NCI-H526 (cell line): Measurements from ENCODE around the gene JOSD1.

Experiments used
- DNase-seq, 2 experiments: peaks; one replicate each; lab custom pipeline; 2025; lab: John Stamatoyannopoulos, UW

JOSD1 gene

DNA sequence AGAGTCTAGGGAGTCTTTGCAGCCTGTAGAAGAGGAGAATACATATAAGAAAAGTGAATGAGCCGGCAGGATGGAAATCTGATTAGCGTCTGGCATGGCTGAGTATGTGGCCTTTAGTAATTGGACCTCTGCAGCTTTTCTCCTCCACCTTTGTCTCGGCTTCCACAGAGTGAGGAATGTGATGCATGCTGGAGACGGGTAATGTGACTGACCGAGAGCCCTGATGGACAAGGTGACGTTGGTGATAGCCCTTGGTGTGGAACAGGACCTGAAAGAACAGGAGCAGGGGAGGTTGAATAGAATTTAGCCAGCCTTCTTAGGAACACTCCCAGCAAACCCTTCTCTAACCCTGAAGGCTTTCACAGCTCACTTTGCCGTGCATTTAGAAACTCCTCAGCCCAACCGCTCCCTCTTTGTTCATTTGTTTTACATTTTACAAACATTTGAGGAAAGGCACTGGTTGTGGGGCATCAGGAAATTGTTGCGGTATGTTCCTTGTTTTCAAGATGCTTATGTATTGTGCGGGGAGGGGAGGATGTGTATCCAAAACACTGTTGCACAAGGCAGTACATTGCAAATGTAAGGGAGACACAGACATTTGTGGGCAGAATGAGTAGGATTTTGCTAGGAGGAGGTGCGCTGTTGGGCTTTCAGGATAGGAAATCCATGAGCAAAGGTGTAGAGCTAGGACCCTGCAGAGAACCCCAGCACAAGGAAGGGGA lies 11.9 kb upstream of the JOSD1 start:
- no peak for DNase-seq

DNA sequence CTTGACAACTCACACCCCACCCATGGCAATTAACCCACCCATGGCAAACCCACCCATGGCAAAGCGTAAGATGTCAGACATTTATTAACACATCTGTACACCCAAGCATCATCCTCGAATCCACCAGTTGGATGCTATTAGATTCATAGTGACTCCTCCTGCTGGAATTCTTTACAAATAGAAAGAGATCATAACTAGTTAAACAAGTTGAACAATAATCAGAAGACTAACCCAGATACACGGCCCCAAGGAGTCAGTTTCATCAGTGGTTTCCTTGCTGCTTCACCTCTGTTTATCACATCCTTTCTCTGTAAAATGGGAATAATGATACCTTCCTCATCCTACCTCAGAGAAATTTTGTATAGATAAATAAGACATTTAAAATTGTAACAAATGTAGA lies 10.1 kb upstream of the JOSD1 start:
- no peak for DNase-seq

DNA sequence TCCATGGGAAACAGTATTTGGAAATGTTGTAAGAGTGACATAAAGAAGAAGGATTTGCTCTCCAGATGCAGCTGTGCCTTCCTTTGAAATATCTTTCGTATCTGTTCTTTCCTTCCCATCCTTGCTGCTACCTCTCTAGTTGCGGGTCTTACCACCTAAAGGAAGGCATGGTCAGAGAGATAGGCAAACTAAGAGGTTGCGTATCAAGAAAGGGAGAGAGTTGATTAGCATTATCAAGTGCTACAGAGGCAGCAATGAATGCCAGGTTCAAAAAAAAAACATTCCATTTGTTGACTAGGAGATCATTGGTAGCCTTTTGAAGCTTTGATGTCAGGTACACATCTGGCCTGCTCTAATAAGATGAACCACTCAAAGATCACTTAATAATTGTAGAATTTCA lies 9.6 kb upstream of the JOSD1 start:
- no peak for DNase-seq

DNA sequence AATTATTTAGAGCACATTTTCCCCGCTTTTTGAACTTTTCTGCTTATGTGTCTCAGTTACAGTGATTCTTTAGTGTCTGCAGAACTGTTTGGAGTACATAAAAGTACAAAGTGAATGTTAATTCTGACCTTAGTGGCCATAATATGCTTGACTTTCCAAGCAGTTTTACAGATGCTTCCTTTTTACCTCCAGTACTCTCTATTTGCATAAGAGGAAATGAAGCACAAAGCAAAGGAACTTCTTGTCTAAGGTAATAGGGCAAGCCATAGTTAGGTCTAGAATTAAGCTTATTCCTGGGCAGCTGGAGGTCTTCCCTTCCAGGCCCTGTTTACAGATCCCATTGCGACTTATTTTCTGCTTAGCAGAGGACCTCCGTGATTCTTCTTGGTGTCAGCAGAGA lies 8.6 kb upstream of the JOSD1 start:
- no peak for DNase-seq

DNA sequence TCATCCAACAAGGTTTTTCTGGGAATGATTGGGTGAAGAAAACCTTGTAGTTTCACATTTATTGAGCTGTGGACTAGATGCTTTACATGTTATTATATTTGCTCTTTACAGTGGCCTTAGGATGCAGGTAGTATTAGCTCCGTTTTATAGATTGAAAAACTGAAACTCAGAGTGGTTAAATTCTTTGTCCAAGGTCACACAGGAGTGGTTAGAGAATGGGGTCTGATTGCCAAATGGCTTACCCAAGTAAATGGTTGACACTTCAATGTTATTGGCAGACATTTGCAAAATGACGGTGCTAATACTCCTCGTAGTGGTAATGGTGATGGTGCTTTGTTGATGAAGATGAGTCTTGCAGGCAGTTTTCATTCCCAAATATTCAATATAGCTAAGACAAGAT lies 7.2 kb upstream of the JOSD1 start:
- no peak for DNase-seq

DNA sequence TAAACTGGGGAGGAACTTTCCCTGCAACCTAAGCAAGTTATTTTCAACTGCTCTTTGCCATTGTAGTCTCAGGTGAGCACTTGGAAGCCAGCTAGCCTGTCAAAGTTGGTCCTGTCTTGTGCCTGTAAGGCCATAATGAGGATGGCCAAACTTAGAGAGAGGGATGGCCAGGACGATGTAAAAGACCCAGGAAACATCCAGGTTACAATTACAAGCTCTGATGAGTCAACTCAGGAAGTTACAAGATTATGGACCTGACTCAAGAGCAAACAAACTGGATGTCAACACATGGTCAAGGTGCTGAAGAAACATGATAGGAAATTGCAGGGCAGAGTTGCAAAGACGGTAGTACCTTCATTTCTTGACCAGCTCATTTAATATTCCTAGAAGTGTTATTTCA lies 6.6 kb upstream of the JOSD1 start:
- no peak for DNase-seq

DNA sequence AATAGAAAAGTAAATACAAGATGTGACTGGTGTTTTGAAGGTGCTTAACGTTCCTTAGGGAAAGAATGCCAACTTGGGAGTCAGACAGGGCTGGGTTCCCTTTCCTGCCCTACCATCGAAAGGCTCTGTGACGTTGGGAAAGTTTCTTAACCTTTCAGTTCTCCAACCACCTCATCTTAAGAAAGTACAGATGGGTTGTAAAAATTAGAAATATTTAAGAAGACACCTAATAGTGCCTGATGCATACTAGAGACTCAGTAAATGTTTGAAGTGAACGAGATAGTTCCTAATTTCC lies 6.1 kb upstream of the JOSD1 start:
- no peak for DNase-seq

DNA sequence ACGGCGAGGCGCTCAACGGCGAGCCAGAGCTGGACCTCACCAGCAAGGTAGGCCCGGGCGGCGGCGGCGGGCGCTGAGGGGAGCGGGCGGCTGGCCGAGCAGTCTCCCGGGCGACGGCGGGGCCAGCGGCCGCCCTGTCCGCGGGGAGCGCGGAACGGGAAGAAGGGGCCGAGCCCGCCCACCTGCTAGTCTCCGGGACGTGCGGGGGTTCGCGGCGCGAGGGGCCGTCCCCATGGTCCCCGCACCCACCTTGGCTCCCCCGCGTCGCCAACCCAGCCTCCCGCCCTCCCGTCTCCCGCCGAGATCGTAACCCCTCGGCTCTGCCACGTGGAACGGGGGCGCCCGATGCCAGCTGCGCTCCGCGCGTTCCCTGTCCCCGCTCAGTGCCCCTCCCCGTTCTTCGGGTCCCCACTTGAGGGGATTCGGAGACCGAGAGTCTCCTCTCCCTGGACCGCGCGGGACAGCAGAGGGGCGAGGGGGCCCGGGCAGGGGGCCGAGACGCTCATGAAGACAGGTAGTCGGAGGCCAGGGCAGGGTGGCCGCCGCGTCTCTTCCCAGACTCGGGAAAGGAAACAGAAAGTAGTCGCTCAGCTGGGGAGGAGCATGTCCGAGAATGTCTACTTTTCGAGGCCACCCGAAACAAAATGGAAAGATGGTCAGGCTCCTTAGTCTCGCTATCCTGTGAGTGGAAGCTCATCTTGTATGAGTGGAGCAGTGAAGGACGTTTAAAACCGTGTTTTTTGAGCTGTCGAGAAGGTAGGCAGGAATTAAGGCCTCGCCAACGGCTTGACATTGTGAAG lies 5.6 kb upstream of the JOSD1 start:
- peak in 1 of 2 experiments; percentile 24 for DNase-seq

DNA sequence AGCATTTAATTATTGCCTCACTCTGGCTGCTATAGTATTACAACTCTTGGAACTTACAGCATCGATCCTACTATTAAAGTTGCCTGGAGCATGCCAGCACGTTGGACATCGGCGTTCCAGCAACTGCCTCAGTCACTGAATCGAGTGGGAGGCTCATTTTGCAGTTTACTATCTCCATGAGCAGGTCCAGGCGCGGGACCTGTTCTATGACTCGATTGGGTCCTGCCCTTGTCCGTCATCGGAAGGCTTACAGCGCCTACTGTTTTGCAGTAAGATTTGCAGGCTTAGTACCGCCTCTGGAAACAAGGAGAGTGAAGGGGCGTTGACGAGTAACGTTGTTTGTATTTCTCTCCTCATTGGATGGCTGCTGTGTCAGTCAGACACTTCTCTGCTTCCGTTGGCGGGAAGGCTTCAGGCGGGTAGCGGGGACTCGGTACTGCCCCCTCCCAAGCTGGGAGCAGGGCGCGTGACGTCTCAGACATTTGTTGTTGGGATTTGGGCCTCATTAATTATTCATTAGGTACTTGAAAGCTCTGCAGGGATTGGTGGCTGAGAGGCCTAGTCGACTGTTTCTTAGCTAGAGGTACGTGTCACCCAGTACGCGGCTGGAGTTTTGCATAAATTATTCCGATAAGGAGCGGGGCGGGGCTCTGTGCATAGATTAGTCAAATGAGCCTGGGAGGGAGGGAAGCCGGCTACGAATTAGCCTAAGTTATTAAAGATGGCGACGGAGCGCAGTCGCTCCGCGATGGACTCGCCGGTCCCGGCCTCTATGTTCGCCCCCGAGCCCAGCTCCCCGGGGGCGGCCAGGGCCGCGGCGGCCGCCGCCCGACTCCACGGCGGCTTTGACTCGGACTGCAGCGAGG lies 4.7 kb upstream of the JOSD1 start, which contains the start of gene GTPBP1:
GTPBP1 (plus strand) TSS at position 710 of the 866 bp plus-strand sequence; CDS start at position 722, 12 bp downstream.
- DNase-seq: peak; percentile 98 to 99

DNA sequence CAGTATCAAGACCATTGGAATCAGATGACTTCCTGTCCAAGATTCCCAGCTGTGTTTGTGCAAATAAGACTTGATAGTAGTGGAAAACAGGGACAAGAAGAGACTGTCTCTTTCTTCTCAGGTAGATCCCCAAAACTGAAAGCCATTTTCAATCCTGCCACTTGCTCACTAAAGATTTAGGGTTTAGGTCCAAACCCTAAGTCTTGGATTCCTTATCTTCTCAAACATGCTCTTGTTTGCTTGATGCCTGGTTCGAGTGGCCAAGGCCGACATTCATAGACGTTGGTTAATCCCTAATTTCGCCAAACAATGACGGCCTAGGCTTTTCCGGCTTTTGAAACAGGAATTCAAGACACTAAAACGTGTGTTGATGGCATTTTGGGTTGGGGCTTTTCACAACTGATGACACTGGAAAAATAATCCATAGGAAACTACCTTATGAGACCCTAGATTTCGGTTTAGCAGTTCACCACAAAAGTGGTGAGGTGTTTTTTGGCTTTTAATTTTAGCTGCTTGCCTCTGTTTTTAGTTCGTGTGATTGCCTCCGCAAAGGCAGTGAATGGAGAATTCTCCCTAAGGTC lies 4.0 kb upstream of the JOSD1 start:
- DNase-seq: no peak

DNA sequence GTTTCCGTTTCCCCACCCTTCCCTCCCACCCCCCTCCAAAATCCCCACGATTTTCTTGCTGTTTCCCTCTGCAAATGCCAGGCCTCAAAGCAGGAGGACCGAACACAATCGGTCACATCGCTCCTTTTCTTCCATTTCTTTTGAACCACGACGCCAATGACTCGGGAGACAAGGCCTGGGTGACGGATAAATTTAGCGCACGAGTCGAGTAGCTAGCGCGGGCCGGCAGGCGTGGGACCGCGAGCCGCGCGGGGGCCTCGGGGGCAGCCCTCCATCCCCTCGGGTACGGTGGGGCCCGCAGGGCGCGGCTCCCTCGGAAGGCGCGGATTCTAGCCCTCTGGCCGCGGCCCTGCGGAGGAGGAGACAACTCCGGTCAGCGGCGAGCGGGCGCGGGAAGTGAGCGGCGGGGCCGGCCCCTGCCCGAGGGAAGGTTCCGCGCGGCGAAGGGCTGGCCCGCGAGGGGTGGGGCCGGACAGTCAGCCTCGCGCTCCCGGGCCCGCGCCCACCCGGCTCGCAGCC lies 414 bp downstream of the JOSD1 start:
- no peak for DNase-seq

DNA sequence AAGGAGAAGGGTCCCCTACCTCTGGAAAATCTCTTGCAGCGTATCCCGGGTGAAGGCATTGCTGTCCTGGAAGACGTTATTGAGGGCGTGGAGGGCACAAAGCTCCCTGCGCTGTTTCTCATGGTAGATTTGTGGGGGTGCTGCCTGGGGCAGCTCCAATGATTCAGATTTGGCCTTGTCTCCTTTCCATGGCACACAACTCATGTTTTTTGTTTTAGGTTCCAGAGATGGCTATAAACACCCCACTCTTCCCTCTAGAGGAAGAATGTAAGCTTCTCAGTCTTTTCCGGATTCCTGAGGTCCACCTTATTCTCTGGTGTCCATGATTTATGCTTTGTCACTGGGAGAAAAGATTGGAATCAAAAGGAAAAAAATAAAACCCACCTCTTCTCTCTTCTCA lies 959 bp downstream of the JOSD1 start:
- no peak for DNase-seq

DNA sequence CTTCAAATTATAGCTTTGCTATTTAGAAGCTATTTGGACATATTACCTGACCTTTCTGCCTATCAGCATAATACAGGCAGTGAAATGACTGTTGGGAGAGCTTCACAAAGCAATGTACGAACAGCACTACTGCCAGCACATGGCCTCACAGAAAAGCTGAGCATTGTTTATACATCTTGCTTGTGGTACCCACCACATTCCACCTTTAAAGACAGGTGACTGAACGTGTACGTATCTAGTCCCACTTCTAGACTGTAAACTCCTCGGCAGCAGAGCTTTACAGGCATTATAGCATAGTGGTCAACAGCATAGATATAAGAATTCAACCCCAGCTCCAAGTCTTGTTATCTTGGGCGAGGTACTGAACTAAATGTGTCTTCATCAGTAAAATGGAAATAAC lies 1.6 kb downstream of the JOSD1 start:
- no peak for DNase-seq

DNA sequence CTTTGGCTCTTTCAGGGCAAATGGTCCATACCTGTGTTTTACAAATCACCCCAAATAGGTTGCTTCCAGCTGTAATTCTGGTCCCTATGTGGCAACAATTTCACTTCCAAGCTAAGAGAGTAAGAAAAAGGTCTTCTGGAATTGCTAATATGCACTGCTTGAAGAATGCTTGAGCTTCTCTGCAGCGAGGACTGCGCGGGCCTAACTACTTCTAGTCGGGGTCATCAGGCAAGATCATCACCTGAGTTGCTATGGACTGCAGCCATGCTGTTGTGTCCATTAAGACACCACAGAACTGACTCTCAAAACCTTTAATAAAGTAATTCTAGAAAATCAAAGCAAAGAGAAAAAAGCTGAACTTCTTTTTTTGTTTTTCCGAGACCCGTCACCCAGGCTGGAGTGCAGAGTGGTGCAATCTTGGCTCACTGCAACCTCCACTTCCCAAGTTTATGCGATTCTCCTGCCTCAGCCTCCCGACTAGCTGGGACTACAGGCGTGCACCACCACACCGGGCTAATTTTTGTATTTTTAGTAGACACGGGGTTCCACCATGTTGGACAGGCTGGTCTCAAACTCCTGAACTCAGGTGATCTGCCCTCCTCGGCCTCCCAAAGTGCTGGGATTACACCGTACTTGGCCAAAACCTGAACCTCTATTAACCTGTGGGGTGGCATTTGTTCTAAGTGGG lies 2.2 kb downstream of the JOSD1 start:
- no peak for DNase-seq

DNA sequence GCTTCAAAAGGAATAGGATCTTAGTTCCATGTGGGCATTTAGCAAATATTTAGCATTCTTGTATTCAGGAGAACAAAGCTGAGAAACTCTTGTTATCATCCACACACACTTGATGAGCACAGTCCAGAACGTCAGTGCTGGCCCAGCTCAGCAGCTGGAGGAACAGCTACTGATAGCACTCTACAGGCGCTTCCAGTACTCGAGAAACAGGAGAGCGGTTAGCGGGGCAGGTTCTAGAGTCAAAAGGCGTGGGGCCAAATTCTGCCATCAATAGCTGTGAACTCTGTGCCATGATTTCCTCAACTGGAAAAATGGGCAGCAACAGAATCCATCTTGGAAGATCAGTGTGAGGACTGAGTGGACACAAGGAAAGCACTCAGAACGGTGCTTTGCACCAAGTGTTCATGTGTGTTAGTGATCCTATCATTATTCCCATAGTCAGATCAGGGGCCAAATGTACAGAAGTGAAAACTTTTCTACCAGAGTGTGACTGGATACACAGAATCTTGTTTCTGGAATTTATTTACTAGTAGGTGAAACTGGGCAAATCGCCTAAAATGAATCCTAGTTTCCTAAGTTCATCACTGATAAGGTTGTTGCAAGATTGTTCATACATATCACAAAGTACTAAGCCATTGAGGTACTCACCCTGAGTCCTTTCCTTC lies 3.2 kb downstream of the JOSD1 start:
- DNase-seq: no peak

DNA sequence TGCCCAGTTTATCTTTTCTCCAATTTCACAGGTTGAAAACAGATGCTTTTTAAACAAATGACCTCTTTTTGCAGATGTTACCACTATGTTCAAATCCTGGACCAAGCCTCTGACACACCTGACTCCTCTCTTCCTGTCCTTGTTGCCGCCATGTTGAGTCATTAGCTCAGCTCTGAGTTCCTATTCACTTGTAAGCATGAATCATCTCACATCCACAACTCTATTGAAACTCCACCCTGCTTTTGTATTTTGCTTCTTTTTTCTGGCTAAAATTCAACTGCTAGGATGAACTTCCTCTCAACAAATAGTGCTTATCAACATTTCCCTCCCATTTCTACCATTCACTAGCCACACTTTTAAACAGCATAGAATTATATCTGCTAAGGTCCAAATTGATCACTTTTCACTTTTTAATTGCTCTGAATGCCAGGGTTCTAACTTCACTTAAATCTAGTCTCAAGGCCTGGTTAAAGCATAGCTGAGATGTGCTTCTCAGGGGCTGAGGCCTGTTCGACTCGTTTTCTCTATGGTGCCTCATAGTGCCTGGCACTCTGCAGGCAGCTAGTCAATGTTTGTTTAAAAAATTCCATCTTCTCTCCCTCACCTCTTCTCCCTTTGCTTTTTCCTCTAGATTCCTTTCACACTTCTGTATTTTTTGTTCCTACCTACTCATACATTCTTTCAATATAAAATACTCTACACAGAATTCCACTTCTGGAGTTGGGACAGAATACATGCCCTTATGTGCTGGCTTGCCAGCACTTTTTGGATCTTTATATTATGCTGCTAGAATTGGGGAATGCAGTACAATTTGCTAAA lies 3.9 kb downstream of the JOSD1 start:
- no peak for DNase-seq

DNA sequence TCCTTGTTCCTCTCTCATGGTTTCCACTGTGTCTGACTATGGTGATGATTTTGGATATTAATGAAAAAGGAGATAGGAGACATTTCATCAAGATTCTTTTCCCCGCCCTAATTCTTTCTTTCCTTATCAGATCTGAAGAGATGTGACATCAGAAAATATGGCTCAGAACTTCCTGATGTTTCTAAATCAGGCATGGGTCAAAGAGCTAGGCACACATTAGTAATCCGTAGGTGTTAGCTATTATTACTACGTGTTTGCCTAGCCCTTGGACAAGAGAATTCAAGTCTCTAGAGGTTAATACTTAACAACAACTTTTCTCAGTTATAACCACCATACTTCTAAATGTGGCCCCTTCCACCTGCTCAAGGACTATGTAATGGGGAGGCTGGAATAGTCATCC lies 5.8 kb downstream of the JOSD1 start:
- DNase-seq: no peak

DNA sequence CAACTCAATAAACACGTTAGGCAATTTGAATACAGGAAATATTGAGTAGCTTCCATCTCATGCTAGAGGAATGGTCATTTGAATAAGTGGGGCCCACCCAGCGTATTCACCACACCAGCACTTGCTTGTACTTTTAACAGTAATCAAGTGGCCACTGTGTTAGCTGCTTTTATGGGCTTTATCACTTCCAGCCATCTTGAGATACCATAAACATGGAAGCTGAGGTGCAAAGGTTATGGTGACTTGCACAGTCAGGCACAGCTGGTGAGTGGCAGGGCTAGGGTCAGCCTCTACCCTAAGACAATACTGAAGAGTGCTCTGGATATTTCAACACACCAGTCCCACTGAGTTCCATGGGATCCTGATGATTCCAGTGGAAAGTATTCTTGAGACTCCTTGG lies 6.7 kb downstream of the JOSD1 start:
- peak; percentile 66 to 76 for DNase-seq

DNA sequence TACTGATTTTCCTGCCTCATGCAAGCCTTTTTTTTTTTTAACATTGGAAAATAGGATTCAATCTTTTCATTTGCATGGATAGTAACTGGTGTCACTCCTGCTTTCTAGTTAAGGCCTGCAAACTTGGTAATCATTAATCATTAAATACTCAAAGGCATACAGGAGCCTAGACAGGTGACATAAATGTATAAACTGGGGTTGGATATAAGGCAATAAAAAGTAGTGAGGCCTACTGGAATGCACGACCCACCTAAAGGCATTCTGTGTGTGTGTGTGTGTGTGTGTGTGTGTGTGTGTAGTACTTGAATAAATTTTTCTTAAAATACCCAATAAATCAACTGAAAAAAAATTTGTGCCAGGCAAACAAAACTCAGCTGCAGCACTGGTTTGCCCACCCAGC lies 11.1 kb downstream of the JOSD1 start:
- no peak for DNase-seq

DNA sequence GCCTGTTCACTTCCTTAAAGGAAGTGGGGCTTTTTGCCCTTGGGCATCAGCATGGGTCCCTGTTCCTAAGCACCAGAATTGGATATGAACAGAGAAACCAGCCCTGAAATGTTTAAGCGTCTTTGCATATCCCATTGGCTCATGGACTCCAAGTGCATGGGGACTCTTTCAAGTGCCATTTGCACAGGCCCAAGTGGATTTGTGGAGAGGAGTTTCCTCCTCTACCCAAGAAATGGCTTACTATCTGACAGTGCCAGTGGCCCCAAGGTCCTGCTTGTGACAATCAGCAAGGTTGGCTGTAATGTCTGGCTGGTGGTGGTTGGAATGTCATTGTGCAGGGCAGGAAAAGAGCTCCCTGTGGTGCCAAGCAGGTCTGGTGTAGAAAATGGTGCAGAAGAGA lies 15.0 kb downstream of the JOSD1 start:
- DNase-seq: no peak
